ENCODE data around the gene GMCL2. TPM values are rescaled to one million over a fixed set of nuclear protein-coding genes. Genes with fewer than 3 reads are reported as not detected.

The GMCL2 gene
- total and polyA plus RNA-seq, 9 of the 15 experiments (the other 6 are each of a cell fraction or from before 2014, with no cell fraction given), result 0.04 TPM; not detected in 8

GRCh38 chr5:178143901-178144300 lies 43.3 kb downstream of the GMCL2 start:
- Histone ChIP-seq H4K20me1 (replicated peaks; ENCODE audit: control insufficient read depth, insufficient read depth, low read length) (peaks cover 8% of the 10 kb centered on the region; the same call in 1 of the 2 replicates), H2AFZ (ENCODE audit: low read depth, low read length) (no peak overlapping the region), H3K9me1 (ENCODE audit: control insufficient read depth, insufficient read depth, low read length) (no peaks in the 10 kb centered on the region), H3K4me1 (replicated peaks in 1 of 2; ENCODE audit: control insufficient read depth in 2 of 2, insufficient read depth in 2 of 2, low read length in 2 of 2) (peaks cover 0 to 6% of the 10 kb centered on the region in 2 experiments; a peak in 1 of 5 replicates), H3K4me3 (no peak overlapping the region), H3K27me3 (ENCODE audit: control insufficient read depth in 2 of 2, insufficient read depth in 2 of 2, low read length in 2 of 2) (no peaks in the 10 kb centered on the region), H3K9ac (ENCODE audit: insufficient read depth in 1 of 2, low read depth in 2 of 2, low read length in 2 of 2) (0 out of 4 replicates have a peak overlapping the region, but pooled peaks of 1 of the 2 experiments have one; percentile 28), H3K9me3 (replicated peaks; ENCODE audit: control insufficient read depth, insufficient read depth, low read depth, low read length) (no peaks in the 10 kb centered on the region), H3K27ac (ENCODE audit: extremely low read depth, low read depth, low read length) (no peak overlapping the region), H3K36me3 (ENCODE audit: control insufficient read depth, insufficient read depth, low read length) (peaks cover 90% of the 10 kb centered on the region), H3K4me2 (ENCODE audit: insufficient read depth, low read length) (no peak overlapping the region), H3K79me2 (ENCODE audit: control insufficient read depth, insufficient read depth, low read length) (no peaks in the 10 kb centered on the region)
- in situ Hi-C loops (cut with MboI), result no loop called here
- CTCF ChIA-PET (ENCODE audit: low intra/inter-chr PET ratio), result interaction anchor here (0.9 kb wide), 1 partner anchor 68 kb away, joined by 3 read pairs; no protein-coding TSS in a partner anchor
- no peak for FAIRE-seq
- 92% methylated on average over 10 of the region's 10 CpGs for WGBS (ENCODE audit: insufficient coverage, low coverage, missing lambda C conversion rate)
- DNase-seq (ENCODE audit: extremely low read depth in 1 of 4, low spot score in 3 of 4), result no peak
- intact Hi-C loops (cut with micrococcal nuclease), result no loop called here
- no peak for ATAC-seq
- peak; percentile 58; the same call in 1 of the 2 replicates for TF ChIP-seq POLR2G (IDR thresholded peaks at IDR 0.05; ENCODE audit: low read depth, low read length)
- no peak for TF ChIP-seq FOXO4 (CRISPR knock-in tag; IDR thresholded peaks at IDR 0.05)
- POLR2A ChIA-PET, result interaction anchor here (0.6 to 3.2 kb wide), 9 partner anchors 9 to 62 kb away, joined by 3 to 20 read pairs (median 4); partner anchors contain the start of gene NHP2
- no TSS peak for BruUV-seq (replicated peaks)

DNA sequence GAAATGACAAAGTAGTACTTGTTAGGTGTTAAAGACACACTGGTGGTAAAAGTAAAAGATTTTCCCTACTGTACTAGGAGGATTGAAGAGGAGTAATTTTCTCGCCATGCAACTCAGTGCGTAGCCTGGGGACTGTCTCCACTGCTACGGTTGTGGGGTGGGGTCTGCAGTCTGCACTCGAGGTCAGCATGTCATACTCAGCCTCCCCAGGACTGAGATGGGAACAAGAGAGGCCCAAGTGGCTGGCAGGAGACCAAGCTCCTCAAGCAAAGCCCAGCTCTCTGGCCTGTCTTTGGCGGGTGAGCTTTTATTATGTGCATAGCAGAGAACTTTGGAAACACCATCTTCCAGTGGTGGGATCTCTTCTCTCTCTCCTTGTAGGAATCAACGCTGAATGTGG lies 43.9 kb downstream of the GMCL2 start:
- BruUV-seq (replicated peaks), result no TSS peak
- CTCF ChIA-PET (ENCODE audit: low intra/inter-chr PET ratio), result interaction anchor here (0.9 kb wide), 1 partner anchor 67 kb away, joined by 3 read pairs; no protein-coding TSS in a partner anchor
- Histone ChIP-seq H3K27ac (ENCODE audit: extremely low read depth, low read depth, low read length) (no peak overlapping the region), H4K20me1 (replicated peaks; ENCODE audit: control insufficient read depth, insufficient read depth, low read length) (peaks cover 8% of the 10 kb centered on the region; the same call in 1 of the 2 replicates), H2AFZ (ENCODE audit: low read depth, low read length) (no peak overlapping the region), H3K27me3 (ENCODE audit: control insufficient read depth in 2 of 2, insufficient read depth in 2 of 2, low read length in 2 of 2) (no peaks in the 10 kb centered on the region), H3K4me1 (replicated peaks in 1 of 2; ENCODE audit: control insufficient read depth in 2 of 2, insufficient read depth in 2 of 2, low read length in 2 of 2) (peaks cover 0 to 6% of the 10 kb centered on the region in 2 experiments; a peak in 1 of 5 replicates), H3K9ac (ENCODE audit: insufficient read depth in 1 of 2, low read depth in 2 of 2, low read length in 2 of 2) (no peak overlapping the region), H3K9me1 (ENCODE audit: control insufficient read depth, insufficient read depth, low read length) (no peaks in the 10 kb centered on the region), H3K79me2 (ENCODE audit: control insufficient read depth, insufficient read depth, low read length) (no peaks in the 10 kb centered on the region), H3K4me2 (ENCODE audit: insufficient read depth, low read length) (no peak overlapping the region), H3K36me3 (ENCODE audit: control insufficient read depth, insufficient read depth, low read length) (peaks cover 90% of the 10 kb centered on the region), H3K4me3 (no peak overlapping the region), H3K9me3 (replicated peaks; ENCODE audit: control insufficient read depth, insufficient read depth, low read depth, low read length) (no peaks in the 10 kb centered on the region)
- no peak for FAIRE-seq
- ATAC-seq, result no peak
- no peak for DNase-seq (ENCODE audit: extremely low read depth in 1 of 4, low spot score in 3 of 4)
- 90% methylated on average over 6 of the region's 6 CpGs for WGBS (ENCODE audit: insufficient coverage, low coverage, missing lambda C conversion rate)
- intact Hi-C loops (cut with micrococcal nuclease), result no loop called here
- POLR2A ChIA-PET, result interaction anchor here (0.6 to 3.2 kb wide), 7 partner anchors 10 to 1645 kb away, joined by 3 to 20 read pairs (median 4); partner anchors contain the start of gene NHP2
- in situ Hi-C loops (cut with MboI), result no loop called here
- TF ChIP-seq L3MBTL2 (IDR thresholded peaks at IDR 0.05), result no peak
- TF ChIP-seq, protein P1, sequence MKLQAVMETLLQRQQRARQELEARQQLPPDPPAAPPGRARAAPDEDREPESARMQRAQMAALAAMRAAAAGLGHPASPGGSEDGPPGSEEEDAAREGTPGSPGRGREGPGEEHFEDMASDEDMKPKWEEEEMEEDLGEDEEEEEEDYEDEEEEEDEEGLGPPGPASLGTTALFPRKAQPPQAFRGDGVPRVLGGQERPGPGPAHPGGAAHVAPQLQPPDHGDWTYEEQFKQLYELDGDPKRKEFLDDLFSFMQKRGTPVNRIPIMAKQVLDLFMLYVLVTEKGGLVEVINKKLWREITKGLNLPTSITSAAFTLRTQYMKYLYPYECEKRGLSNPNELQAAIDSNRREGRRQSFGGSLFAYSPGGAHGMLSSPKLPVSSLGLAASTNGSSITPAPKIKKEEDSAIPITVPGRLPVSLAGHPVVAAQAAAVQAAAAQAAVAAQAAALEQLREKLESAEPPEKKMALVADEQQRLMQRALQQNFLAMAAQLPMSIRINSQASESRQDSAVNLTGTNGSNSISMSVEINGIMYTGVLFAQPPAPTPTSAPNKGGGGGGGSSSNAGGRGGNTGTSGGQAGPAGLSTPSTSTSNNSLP (IDR thresholded peaks at IDR 0.05; ENCODE audit: borderline replicate concordance, low read depth, low read length), result no peak
- no peak for TF ChIP-seq NFYB (IDR thresholded peaks at IDR 0.05; ENCODE audit: extremely low read depth, insufficient read length)
- TF ChIP-seq XRCC4 (IDR thresholded peaks at IDR 0.05; ENCODE audit: extremely low read depth, insufficient read depth, insufficient read length), result no peak
- TF ChIP-seq VEZF1 (CRISPR knock-in tag; IDR thresholded peaks at IDR 0.05), result no peak
- no peak for TF ChIP-seq ZNF24 (IDR thresholded peaks at IDR 0.05)
- no peak for TF ChIP-seq MTF1 (CRISPR knock-in tag; IDR thresholded peaks at IDR 0.05; ENCODE audit: borderline replicate concordance)
- TF ChIP-seq SREBF1 (IDR thresholded peaks at IDR 0.05; ENCODE audit: borderline replicate concordance, low read depth, low read length), result no peak

Measured in K562 (cell line).